HG03064 (cell line): ENCODE measurements around the gene KCNG2.
"Not testable (repeated sequence)": the region's sequence is repeated elsewhere in the genome, so short reads cannot be mapped to it uniquely, and the experiment has no call there.

ENCODE experiments used
- ATAC-seq: cut with Tn5 transposase; IDR thresholded peaks from one replicate; pipeline ENCODE4 v1.9.1; 2021; ENCODE audit warnings: low read depth; ENCODE audit not compliant: unreplicated experiment

The KCNG2 gene

GRCh38 chr18:79797518-79798345 is at the start of gene KCNG2:
TSS of gene KCNG2 (plus strand) at chr18:79797938. CDS start at chr18:79863668, 65,730 bp downstream.
- ATAC-seq = no peak

DNA sequence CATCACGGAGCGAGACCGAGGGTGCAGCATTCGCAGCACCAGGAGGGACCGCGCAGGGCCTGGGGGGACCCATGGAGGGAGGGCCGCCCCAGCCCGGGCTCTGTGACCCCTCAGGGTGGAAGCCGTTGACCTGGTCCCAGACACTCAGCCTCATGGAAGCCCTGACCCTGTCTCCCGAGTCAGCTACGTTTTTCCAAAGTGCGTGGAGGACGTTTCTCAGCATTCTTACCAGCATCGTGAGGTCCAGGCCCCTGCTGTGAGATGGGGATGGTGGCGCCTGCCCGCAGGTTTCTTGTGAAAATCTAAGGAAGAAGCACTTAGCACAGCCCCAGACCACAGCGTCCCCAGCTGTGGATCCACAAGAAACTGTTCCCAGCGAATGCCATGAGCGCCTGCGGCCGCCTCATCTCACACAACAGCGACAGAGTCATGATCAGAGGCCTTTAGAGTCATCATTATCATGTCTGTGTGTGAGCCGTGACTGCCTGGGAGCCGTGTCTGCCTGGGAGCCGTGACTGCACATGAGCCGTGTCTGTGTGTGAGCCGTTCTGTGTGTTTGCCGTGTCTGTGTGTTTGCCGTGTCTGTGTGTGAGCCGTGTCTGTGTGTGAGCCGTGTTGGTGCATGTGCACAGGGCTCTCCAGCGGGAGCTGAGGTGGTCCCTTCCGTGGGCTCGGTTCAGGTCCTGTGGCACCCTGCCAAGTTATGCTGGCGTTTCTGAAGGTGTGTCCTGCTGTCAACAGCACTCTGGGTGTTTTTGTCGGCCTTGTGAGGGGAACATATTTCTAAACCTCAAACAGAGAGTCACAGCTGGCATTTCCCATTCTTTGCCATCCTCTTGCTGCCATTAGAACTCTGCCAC is 49.2 kb upstream of the KCNG2 start:
- no peak for ATAC-seq

DNA sequence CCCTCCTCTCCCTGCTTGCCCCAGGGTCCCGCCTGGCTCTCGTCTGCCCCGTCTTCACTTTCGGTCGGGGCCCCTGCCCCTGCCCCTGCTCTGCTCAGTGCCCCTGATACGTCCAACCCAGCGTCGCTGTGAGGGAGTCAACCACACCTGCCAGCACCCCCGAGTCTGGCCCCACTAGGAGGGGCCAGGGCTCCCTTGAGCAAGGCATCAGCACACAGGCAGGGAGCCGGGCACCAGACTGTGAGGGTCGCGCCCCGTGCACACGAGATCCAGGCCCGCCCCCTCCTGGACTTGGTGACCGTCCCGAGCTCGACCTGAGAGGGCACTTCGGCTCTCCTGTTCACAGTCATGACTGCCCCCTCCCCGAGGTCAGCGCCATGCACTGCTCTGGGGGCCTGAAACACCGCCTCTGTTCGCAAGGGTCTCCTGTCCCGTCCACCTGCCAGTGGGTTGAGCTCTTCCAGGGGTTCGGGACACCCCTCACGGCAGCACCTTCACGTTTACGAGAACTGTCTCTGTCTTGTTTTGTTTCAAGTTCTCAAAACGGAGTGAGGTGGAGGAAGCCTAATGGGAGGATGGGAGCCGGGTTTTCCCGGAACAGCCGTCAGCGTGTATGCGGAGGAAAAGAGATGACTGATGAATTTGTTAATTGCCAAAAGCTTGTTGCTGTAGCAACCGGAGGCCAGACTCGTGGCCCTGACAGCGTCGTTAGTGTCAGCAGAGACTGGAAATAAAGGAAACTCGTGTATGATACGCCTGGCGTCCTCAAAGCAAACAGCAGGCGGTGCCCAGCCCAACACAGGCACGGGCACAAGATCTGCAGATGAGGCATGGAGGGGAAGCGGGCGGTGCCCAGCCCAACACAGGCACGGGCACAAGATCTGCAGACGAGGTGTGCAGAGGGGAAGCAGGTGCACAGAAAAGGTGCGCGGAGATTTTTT is 48.2 kb upstream of the KCNG2 start:
- ATAC-seq = no peak

GRCh38 chr18:79750980-79751571 is 46.7 kb upstream of the KCNG2 start:
- no peak for ATAC-seq

DNA sequence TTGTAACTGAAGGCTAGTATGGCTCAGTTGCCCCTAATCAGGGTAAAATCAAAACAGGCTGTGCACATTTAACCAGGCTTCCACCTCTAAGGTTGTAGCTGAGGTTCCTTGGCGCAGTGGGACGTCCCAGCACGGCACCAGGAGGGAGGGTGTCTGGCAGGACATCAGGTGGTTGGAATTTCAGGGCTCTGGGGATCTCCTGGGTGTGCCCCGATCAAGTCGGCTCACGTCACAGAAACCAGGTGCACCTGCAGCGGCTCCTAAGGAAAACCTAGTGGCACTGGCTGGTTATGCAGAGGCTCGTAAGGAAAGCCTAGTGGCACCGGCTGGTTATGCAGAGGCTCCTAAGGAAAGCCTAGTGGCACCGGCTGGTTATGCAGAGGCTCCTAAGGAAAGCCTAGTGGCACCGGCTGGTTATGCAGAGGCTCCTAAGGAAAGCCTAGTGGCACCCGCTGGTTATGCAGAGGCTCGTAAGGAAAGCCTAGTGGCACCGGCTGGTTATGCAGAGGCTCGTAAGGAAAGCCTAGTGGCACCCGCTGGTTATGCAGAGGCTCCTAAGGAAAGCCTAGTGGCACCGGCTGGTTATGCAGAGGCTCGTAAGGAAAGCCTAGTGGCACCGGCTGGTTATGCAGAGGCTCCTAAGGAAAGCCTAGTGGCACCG is 45.7 kb upstream of the KCNG2 start:
- not testable (repeated sequence) for ATAC-seq

- ATAC-seq = not testable (repeated sequence)
Observed at GRCh38 chr18:79752946-79753345, 44.8 kb upstream of the KCNG2 start.

GRCh38 chr18:79753391-79753851 is 44.3 kb upstream of the KCNG2 start:
- no peak for ATAC-seq

- no peak for ATAC-seq
Observed at GRCh38 chr18:79754022-79754761, 43.5 kb upstream of the KCNG2 start.

GRCh38 chr18:79754831-79755351 is 42.8 kb upstream of the KCNG2 start:
- no peak for ATAC-seq

DNA sequence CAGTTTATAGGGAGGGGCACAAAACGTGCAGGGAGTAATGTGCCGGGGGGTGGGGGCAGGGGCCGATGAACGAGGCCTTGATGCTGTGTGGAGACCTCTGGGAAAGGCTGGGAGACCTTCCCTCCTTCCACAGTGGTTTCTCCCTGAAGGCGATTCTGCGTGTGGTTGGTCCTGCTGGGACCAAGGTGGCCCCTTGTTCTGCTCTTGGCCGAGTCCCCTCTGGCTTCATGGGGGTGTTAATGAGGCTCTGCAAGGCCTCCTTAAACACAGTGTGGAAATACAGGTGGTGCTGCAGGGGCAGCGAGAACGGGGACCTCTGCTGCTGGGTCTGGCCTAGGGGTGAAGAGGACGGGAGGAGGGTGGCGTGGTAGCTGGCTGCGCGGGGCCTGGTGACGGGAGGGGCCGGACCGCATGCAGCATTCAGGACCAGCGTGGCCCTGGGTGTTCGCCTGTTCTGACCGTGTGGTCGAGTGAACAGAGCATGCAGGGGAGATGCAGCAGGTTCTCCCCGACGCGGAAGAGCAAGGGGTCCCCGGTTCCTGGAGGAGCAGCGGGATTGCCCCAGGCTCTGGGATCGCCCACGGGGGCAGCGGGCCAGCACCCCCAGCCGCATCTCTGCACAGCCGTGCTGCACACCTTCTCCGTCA is 42.1 kb upstream of the KCNG2 start:
- ATAC-seq = no peak

DNA sequence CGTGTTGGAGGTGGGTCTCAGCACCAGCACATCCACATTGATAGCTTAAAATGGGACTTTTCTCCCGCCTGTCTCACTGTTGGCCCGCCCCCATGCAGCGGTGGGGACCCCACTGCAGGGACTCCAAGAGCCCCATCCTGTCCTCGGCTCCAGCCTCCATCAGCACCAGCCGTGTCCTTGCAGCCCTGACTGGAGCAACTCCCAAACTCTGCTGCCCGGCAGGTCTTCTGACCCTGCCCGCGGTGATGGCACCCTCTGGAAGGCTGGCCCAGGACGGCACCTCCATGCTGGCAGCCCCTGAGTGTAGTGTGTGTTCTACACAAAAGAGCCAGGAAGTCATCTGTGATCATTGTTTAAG is 41.6 kb upstream of the KCNG2 start:
- ATAC-seq = no peak

- ATAC-seq = no peak
Observed at GRCh38 chr18:79756826-79757225, 40.9 kb upstream of the KCNG2 start.

DNA sequence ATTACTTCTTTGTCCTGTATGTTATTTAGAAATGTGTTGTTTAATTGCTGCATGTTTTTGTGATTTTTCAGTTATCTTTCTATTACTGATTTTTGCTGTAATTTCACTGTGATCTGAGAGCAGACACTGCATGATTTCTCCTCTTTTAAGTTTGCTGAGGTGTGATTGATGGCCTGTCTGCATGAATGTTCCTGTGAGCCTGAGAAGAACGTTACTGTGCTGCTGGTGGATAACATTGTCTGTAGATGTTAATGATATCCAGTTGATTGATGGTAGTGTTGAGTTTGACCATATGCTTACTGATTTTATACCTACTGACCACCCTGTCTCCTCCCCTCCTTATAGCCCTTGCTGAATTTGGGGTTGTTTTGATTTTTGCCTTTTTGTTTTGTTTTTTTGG is 37.4 kb upstream of the KCNG2 start:
- ATAC-seq = no peak

DNA sequence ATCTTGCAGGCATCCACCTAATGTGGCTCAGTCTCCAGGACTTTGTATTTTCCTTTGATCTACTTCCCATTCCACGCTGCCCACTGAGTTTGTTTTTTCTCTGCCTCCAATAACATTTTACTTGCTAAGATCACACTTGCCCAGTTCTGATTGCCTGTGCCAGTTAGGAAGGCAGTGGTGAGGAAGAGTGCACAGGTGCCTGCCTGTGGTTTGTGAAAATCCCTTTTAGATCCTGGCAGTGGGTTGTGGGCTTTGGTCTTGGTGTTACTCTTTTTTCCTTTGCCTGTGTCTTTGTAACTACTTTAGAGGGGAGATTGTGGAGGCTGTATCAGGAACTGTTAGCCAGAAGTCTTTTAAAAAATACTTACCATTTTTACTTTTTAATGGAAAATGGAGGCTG is 36.9 kb upstream of the KCNG2 start:
- no peak for ATAC-seq

GRCh38 chr18:79763407-79763806 is 34.3 kb upstream of the KCNG2 start:
- ATAC-seq = no peak

GRCh38 chr18:79764131-79764530 is 33.6 kb upstream of the KCNG2 start:
- no peak for ATAC-seq

- no peak for ATAC-seq
Observed at GRCh38 chr18:79765491-79766245, 32.1 kb upstream of the KCNG2 start.
